Spleen (tissue), 7 donors: Measurements from ENCODE around the gene LARP4B.

Source experiments
- POLR2A ChIP-seq, 3 donors: fragments of 450-650 bp; IDR thresholded peaks; one replicate each; pipeline ENCODE4 v1.5.1; 2017; ENCODE audit warnings: antibody characterized with exemption in 3 of 3, mild to moderate bottlenecking in 1 of 3
- POLR2AphosphoS5 ChIP-seq, 3 donors: sonication (generic); formaldehyde crosslinking; IDR thresholded peaks; one replicate each; pipeline ENCODE4 v1.5.1; 2017; ENCODE audit warnings: antibody characterized with exemption in 3 of 3
- TF ChIP-seq, protein P1 (sequence below), 11 experiments: fragments of 200-600 bp in 7 of 11; fragments of 450-650 bp in 4 of 11; sonication (generic) in 4 of 11; IDR thresholded peaks in 8 of 11; conservative IDR thresholded peaks in 3 of 11; 1 replicate in 7 of 11; 2 replicates in 4 of 11; pipeline versions ENCODE4 v1.4.0 to v1.8.0; 2016 to 2021; ENCODE audit warnings: antibody characterized with exemption in 11 of 11, inconsistent platforms in 4 of 11, mild to moderate bottlenecking in 1 of 11
- donor health status: DM: no; HTN: no; CAD: no; lungs with moderate emphysema.
- donor health status: DM: no; HTN: no; CAD: no.
- donor health status: DM: no; HTN: no; CAD: no.

DNA sequence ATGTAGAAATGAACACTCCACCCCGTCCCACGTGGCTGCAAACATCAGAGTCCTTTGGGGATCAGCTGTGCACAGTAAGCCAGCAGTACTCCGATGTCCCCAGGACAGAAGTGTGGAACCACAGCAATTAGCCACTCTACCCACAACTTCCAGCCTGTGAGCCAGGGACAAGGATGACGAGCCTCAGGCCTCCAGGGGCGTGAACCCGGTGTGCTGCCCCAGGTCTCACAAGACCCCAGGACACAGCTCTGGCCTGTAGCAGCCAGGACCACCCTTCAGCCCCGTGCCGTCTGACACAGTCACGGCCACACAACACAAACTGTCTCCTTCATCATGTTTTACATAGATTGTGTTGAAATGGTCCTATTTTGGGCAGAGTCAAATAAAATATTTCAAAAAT, 129.0 kb downstream of the LARP4B start:
- TF ChIP-seq POLR2A (IDR thresholded peaks at IDR 0.05): no peak
- TF ChIP-seq, protein P1, sequence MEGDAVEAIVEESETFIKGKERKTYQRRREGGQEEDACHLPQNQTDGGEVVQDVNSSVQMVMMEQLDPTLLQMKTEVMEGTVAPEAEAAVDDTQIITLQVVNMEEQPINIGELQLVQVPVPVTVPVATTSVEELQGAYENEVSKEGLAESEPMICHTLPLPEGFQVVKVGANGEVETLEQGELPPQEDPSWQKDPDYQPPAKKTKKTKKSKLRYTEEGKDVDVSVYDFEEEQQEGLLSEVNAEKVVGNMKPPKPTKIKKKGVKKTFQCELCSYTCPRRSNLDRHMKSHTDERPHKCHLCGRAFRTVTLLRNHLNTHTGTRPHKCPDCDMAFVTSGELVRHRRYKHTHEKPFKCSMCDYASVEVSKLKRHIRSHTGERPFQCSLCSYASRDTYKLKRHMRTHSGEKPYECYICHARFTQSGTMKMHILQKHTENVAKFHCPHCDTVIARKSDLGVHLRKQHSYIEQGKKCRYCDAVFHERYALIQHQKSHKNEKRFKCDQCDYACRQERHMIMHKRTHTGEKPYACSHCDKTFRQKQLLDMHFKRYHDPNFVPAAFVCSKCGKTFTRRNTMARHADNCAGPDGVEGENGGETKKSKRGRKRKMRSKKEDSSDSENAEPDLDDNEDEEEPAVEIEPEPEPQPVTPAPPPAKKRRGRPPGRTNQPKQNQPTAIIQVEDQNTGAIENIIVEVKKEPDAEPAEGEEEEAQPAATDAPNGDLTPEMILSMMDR (IDR thresholded peaks at IDR 0.05 in 8 of 11, conservative IDR thresholded peaks at IDR 0.05 in 3 of 11): no peak
- no peak for TF ChIP-seq POLR2AphosphoS5 (IDR thresholded peaks at IDR 0.05)
